AG04449 (cell line): ENCODE results near the gene TEKTIP1.
"Not testable (repeated sequence)": the region's sequence is repeated elsewhere in the genome, so short reads cannot be mapped to it uniquely, and the experiment has no call there.

Experiments used
- CTCF ChIA-PET: fragments of 350-600 bp; formaldehyde crosslinking; extraction: SDS; loops from one replicate; lab custom pipeline; 2021; ENCODE audit warnings: antibody characterized with exemption; lab: Yijun Ruan, JAX
- POLR2A ChIA-PET: fragments of 400-600, 350-600 bp; formaldehyde crosslinking; extraction: SDS; loops from one replicate; lab custom pipeline; 2020; ENCODE audit warnings: antibody characterized with exemption, inconsistent platforms; lab: Yijun Ruan, JAX
- DNase-seq: peaks from one replicate; pipeline ENCODE4 v3.0.0-alpha.2; 2010; ENCODE audit warnings: low read depth, low spot score
- H3K4me3 ChIP-seq: 2 replicates; pipeline ENCODE4 v1.5.1; 2011; ENCODE audit warnings: low read depth, mild to moderate bottlenecking, control low read depth, low read length
- TF ChIP-seq, protein P1 (sequence below): IDR thresholded peaks from one replicate; pipeline ENCODE4 v1.5.1; 2011; ENCODE audit warnings: mild to moderate bottlenecking, moderate library complexity, low read length, control low read depth, inconsistent platforms; ENCODE audit not compliant: insufficient read depth; ENCODE audit errors: missing control alignments

TEKTIP1 gene

DNA sequence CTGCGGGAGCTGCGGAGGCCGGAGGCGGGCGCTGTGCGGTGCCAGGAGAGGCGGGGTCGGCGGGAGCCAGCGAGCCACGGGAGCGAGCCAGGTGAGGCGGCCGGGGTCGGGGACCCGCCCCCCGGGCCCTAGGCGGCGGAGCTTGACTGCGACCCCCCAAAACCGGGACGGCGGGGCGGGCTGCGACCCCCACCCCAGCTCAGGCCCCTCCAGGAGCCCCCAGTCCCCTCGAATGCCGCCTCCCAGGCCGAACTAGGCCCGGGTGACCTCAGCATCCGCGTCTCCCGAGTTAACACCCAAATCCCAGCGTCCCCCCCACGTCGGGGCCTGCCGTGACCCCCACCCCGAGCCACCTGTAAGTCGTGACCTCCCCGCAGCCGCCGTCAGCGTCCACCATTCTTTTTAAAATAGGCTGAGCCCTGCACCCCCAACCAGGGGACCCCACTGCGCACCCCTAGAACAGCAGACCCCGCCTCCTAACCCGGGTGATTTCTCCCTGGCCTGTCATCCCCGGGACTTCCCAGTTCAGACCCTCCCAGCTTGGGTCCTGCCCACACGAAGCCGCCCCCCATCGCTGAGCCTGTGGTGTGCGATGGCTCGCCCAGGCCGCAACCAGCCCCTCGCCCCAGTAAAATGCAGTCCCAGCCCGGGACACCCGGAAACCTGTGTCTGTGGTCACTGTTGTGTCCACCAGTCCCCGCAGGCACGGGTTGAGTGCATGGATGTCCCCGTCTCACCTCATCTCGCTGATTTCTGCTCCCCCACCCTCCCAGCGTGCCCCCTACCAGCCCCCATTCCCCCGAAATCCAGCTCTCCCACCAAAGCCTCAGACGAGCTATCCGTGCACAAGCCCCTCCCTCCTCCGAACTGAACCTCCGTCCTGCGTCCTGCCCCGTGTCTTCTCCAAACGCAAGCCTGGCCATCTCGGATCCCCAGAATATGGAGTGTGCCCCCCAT is 32.3 kb upstream of the TEKTIP1 start:
- TF ChIP-seq, protein P1, sequence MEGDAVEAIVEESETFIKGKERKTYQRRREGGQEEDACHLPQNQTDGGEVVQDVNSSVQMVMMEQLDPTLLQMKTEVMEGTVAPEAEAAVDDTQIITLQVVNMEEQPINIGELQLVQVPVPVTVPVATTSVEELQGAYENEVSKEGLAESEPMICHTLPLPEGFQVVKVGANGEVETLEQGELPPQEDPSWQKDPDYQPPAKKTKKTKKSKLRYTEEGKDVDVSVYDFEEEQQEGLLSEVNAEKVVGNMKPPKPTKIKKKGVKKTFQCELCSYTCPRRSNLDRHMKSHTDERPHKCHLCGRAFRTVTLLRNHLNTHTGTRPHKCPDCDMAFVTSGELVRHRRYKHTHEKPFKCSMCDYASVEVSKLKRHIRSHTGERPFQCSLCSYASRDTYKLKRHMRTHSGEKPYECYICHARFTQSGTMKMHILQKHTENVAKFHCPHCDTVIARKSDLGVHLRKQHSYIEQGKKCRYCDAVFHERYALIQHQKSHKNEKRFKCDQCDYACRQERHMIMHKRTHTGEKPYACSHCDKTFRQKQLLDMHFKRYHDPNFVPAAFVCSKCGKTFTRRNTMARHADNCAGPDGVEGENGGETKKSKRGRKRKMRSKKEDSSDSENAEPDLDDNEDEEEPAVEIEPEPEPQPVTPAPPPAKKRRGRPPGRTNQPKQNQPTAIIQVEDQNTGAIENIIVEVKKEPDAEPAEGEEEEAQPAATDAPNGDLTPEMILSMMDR, result no peak
- CTCF ChIA-PET, result interaction anchor here (0.8 to 0.9 kb wide), 2 partner anchors 77 to 112 kb away, joined by 3 read pairs; no protein-coding TSS in a partner anchor
- H3K4me3 ChIP-seq, result peak overlapping the region; percentile 82
- POLR2A ChIA-PET, result no interaction called here
- DNase-seq, result no peak

DNA sequence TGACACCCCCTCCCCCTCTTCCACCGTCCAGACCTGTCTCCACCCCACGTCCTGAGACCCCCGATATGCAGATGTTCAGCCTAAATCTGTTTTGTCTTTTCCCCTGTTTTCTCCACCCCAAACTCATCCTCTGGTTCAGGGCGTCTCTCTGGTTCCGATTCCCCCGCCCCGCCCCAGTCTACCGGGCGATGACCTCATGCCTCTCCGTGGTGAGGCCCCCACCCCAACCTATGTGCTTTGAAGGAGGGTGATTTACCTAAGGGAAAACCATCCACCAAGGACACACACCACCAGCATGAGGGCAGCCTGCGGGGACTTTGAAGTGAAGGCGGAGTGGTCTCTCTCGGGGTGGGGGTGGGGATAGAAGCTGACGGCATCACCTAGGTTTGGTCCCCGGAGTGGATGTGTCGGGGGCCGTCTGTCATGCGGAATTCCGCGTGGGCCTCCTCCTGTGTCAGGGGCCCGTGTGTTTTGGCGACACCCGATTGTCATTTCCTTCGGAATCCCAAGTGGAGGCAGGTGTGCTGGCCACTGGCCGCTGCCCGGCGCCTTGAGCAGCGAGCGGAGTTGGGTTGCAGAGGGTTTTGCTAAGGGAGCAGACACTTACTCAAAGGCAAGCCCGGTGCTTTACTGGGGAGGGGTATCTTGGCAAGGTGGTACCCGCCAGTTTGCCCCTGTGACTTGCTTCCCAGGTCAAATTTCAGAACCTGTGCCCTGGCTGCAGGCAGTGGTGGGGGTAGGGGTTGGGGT is 31.4 kb upstream of the TEKTIP1 start:
- no peak for DNase-seq
- ChIA-PET CTCF (no interaction called here), POLR2A (no interaction called here)
- TF ChIP-seq, protein P1, result no peak
- peak overlapping the region; percentile 82 for H3K4me3 ChIP-seq

DNA sequence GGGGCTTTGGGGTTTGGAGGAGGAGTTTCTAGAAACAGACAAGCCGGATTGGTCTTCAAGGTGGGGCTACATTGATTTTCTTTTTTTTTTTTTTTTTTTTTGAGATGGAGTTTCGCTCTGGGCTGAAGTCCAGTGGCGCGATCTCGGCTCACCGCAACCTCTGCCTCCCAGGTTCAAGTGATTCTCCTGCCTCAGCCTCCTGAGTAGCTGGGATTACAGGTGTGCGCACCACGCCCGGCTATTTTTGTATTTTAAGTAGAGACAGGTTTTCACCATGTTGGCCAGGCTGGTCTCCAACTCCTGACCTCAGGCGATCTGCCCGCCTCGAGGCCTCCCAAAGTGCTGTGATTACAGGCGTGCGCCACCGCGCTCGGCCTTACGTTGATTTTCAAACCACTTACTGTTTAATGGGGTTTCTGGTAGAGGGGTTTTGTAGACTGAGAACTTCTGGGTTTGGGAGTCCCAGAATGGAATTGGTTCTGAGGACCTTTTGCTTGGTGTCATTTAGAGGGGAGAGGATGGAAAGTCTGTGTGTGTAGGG is 30.8 kb upstream of the TEKTIP1 start:
- H3K4me3 ChIP-seq, result peak overlapping the region; percentile 82
- CTCF ChIA-PET, DNase-seq, POLR2A ChIA-PET: not testable (repeated sequence)

DNA sequence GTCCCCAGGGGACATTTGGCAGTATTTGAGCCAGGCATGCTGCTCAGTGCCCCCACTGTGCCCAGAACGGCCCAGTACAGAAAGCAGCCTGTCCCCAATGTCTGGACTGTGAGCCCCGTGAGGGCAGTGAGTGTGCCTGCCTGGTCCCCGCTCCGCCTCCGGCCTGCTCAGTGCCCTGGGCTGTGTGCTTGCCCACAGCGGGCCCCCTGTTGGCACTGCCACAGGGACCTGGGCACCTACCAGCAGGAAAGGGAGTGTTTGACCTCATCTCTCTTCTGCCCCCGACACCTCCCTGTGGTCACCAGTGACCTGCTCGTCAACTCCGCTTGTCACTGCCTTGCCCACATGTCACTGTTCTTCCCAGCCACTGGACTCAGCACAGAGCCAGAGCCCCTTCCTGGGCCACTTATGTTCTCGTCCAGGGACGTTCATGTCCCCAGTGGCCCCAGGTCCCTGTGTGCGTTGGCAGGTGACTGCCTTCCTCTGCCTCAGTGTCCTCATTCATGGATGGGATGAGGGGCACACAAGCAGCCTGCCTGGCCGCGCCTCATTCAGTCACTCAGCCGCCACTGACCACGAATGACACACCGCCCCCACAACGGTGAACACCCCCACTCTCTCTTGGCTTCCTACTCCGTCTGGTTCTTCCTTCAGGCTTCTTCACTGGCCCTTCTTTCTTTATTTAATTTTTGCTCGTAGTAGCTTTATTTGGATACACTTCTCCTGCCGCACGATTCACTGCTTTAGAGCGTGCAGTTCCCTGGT is 30.0 kb upstream of the TEKTIP1 start:
- ChIA-PET POLR2A (no interaction called here), CTCF (interaction anchor here (1.2 kb wide), 1 partner anchor 37 kb away, joined by 3 read pairs; no protein-coding TSS in a partner anchor)
- no peak overlapping the region for H3K4me3 ChIP-seq
- TF ChIP-seq, protein P1, result no peak
- DNase-seq, result no peak

DNA sequence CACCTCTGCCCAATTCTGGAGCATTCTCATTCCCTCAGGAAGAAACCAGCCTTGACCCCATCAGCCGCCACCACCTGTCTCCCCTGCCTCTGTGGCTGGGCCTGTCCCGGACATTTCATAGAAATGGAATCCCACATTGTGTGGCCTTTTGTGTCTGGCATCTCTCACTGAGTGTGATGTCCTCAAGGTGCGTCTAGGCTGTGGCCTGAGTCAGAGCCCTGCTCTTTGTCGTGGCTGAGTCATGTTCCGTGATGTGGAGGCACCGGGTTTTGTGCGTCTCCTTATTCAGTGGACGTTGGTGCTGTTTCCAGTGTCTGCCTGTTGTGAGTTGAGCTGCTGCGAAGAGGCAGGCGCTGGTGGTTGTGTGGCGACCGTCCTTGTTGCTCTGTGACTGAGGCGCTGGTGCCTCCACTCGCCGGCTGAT is 29.4 kb upstream of the TEKTIP1 start:
- ChIA-PET CTCF (interaction anchor here (1.2 kb wide), 1 partner anchor 37 kb away, joined by 3 read pairs; no protein-coding TSS in a partner anchor), POLR2A (no interaction called here)
- H3K4me3 ChIP-seq, result no peak overlapping the region
- TF ChIP-seq, protein P1, result no peak
- no peak for DNase-seq

DNA sequence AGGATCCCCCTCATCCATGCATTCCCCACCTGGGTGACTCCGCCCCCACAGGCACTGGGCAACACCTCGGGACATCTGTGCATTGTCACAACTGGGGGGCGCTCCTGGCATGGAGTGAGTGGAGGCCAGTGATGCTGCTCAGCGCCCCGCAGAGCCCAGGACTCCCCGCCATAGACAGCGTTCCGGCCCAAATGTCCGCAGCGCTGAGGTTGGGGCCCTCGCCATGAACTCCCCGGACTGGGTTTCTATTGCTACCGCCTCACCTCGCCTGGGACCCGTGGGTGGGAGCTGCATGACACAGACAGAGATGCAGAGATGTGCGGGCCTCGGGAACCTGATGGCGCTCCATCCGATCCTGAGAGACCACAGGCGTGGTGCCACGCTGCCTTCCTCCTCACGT is 28.2 kb upstream of the TEKTIP1 start:
- TF ChIP-seq, protein P1, result no peak
- no peak overlapping the region for H3K4me3 ChIP-seq
- CTCF ChIA-PET, result no interaction called here
- POLR2A ChIA-PET, result no interaction called here
- no peak for DNase-seq
